Neural cell (in vitro differentiated cells): ENCODE results near the gene CD247.

Experiments used
- CTCF ChIP-seq: fragments of 450-650 bp; IDR thresholded peaks from 2 replicates; pipeline ENCODE4 v1.5.1; 2014; ENCODE audit warnings: antibody characterized with exemption, mild to moderate bottlenecking, moderate library complexity; ENCODE audit not compliant: poor library complexity, severe bottlenecking
- EP300 ChIP-seq: fragments of 450-650 bp; conservative IDR thresholded peaks from 2 replicates; pipeline ENCODE4 v1.6.1; 2014; ENCODE audit warnings: antibody characterized with exemption, mild to moderate bottlenecking, moderate library complexity; ENCODE audit not compliant: poor library complexity, severe bottlenecking
- REST ChIP-seq: IDR thresholded peaks from 2 replicates; pipeline ENCODE4 v1.6.1; 2012; ENCODE audit warnings: borderline replicate concordance

GRCh38 chr1:167432780-167433179, 85.5 kb downstream of the CD247 start:
- TF ChIP-seq EP300: no peak
- no peak for TF ChIP-seq CTCF
- TF ChIP-seq REST: no peak
